Right atrium auricular region (tissue), 2 donors: ENCODE data around the gene LTK. TPM values are rescaled to one million over a fixed set of nuclear protein-coding genes. Genes with fewer than 3 reads are reported as not detected.
A peak's percentile ranks its signal among the peaks of the same experiment; 100 is the strongest.

ENCODE experiments used
- DNase-seq: peaks from one replicate; pipeline ENCODE4 v3.0.0-alpha.2; 2019; ENCODE audit warnings: low spot score
- H3K27ac ChIP-seq, 2 donors: fragments of 200-600 bp; sonication (generic); 1 replicate in 1 of 2; 2 replicates in 1 of 2; pipeline ENCODE4 v1.5.1; 2016 to 2019
- H3K27me3 ChIP-seq, 2 donors: fragments of 200-600 bp; sonication (generic); one replicate each; pipeline versions ENCODE4 v1.5.1 to v1.6.0; 2017 to 2019
- H3K36me3 ChIP-seq: fragments of 200-600 bp; sonication (generic); one replicate; pipeline ENCODE4 v1.5.1; 2016
- H3K4me1 ChIP-seq, 2 donors: fragments of 200-600 bp; sonication (generic); one replicate each; pipeline versions ENCODE4 v1.5.1 to v1.6.0; 2017 to 2019
- H3K4me3 ChIP-seq, 2 donors: fragments of 200-600 bp; sonication (generic); 1 replicate in 1 of 2; 2 replicates in 1 of 2; pipeline ENCODE4 v1.5.1; 2017 to 2019; ENCODE audit warnings: mild to moderate bottlenecking in 1 of 2, moderate library complexity in 1 of 2
- H3K9me3 ChIP-seq, 2 donors: fragments of 200-600 bp; sonication (generic); one replicate each; pipeline ENCODE4 v1.5.1; 2019
- total RNA-seq, 2 donors: library from RNA; depleted of rRNA; stranded (reverse); fragments of >200 nt; gene quantifications; one replicate each; pipeline ENCODE4 v1.1.0, GENCODE V29; 2016
- TF ChIP-seq, protein P1 (sequence below), 2 donors: fragments of 200-600 bp; sonication (generic); IDR thresholded peaks; one replicate each; pipeline ENCODE4 v1.5.1; 2019; ENCODE audit warnings: antibody characterized with exemption in 2 of 2

LTK gene
- total RNA-seq, result under 1 TPM in 1 of 2 donors, not detected in 1; 0.98 TPM

DNA sequence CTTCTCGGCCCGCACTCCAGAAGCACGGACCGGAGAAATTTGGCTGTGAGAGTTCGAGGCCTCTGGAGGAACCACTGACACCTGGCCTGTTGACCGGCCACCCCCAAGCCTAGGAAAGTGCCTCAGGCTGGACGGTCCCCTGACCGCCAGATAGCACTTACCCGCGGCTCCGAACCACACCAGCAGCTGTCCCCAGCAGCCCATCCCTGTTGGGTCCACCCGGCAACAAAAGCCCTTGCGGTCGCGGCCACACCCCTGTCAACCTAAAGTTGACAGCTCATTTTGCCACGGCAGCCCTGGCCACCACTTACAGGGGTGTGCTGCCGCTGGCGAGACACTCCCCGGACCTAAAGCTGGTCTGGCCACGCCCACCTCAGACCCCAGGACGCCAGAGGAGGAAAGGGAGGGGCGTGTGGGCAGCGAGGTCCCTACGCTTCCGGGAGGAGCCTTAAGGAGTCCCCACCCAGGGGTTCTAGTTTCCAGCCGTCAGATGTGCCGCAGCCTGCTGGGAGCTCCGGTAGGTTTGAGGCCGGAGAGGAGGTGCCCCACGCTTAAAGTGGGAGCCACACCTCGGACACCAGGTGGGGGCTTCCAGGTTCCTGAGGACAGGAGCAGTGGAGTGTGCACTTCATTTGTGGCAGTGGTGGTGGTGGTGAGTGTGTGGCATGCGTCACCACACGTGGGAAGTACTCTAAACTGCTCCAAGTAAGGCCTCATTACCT is at the start of gene LTK:
Gene LTK, minus strand, starts transcription at position 322 of the 722 bp plus-strand sequence. Its CDS starts 118 bp downstream, at position 204.
- no peak for DNase-seq
- peaks cover 16 to 21% of the 10 kb centered on the region in 2 donors for H3K27me3 ChIP-seq
- H3K27ac ChIP-seq, result no peak within 1 kb of the TSS
- peaks cover 0 to 29% of the 10 kb centered on the region in 2 donors for H3K4me1 ChIP-seq
- H3K4me3 ChIP-seq, result peak within 1 kb of the TSS; percentile 24 to 49
- TF ChIP-seq, protein P1, sequence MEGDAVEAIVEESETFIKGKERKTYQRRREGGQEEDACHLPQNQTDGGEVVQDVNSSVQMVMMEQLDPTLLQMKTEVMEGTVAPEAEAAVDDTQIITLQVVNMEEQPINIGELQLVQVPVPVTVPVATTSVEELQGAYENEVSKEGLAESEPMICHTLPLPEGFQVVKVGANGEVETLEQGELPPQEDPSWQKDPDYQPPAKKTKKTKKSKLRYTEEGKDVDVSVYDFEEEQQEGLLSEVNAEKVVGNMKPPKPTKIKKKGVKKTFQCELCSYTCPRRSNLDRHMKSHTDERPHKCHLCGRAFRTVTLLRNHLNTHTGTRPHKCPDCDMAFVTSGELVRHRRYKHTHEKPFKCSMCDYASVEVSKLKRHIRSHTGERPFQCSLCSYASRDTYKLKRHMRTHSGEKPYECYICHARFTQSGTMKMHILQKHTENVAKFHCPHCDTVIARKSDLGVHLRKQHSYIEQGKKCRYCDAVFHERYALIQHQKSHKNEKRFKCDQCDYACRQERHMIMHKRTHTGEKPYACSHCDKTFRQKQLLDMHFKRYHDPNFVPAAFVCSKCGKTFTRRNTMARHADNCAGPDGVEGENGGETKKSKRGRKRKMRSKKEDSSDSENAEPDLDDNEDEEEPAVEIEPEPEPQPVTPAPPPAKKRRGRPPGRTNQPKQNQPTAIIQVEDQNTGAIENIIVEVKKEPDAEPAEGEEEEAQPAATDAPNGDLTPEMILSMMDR (IDR thresholded peaks at IDR 0.05), result no peak
- no peaks in the 10 kb centered on the region for H3K9me3 ChIP-seq
- no peaks in the 10 kb centered on the region for H3K36me3 ChIP-seq

DNA sequence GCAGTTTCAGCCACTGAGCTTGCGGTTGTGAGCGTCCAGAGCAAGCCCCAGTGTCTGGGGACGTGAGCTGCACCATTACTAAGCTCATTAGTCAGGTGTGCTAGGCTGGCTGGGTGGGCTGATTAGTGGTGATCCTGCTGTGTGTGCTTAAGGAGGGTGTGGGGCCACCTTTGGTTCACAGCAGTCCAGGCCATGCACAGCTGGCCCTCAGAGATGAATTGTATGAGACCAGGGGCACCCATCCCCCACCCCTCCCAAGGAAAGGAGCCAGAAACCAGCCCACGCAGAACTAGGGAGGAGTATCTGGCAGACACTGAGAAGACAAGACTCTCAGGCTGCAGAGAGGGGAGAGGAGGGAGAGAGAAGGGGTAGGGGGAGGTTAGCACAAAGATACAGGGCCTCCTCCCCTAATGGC is 49.2 kb upstream of the LTK start:
- Histone ChIP-seq H3K9me3 (no peaks in the 10 kb centered on the region), H3K4me3 (no peak overlapping the region), H3K27ac (no peak overlapping the region), H3K27me3 (no peaks in the 10 kb centered on the region), H3K36me3 (no peaks in the 10 kb centered on the region), H3K4me1 (peaks cover 0 to 35% of the 10 kb centered on the region in 2 donors)
- no peak for DNase-seq
- TF ChIP-seq, protein P1 (IDR thresholded peaks at IDR 0.05), result no peak

DNA sequence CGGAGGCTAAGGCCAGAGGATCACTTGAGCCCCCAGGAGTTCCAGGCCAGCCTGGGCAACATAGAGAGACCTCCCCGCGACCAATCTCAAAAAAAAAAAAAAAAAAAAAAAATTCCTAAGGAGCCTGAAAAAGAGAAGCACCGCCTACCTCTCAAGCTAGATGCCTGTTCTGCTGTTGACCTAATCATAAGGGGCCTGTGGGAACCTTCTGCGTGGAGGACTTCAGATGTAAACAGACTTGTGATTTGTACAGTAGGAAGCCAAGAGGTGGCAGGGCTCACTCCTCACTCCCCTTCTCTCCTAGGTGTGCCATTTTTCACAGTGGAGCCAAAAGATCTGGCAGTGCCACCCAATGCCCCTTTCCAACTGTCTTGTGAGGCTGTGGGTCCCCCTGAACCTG is 48.6 kb upstream of the LTK start:
- DNase-seq, result no peak
- H3K27me3 ChIP-seq, result no peaks in the 10 kb centered on the region
- no peaks in the 10 kb centered on the region for H3K36me3 ChIP-seq
- no peaks in the 10 kb centered on the region for H3K9me3 ChIP-seq
- peaks cover 0 to 38% of the 10 kb centered on the region in 2 donors for H3K4me1 ChIP-seq
- no peak overlapping the region for H3K27ac ChIP-seq
- TF ChIP-seq, protein P1 (IDR thresholded peaks at IDR 0.05), result no peak
- H3K4me3 ChIP-seq, result no peak overlapping the region

- Histone ChIP-seq H3K27ac (no peak overlapping the region), H3K4me1 (peaks cover 0 to 38% of the 10 kb centered on the region in 2 donors), H3K4me3 (no peak overlapping the region), H3K36me3 (no peaks in the 10 kb centered on the region), H3K27me3 (no peaks in the 10 kb centered on the region), H3K9me3 (no peaks in the 10 kb centered on the region)
- peak; percentile 69 for DNase-seq
- TF ChIP-seq, protein P1 (IDR thresholded peaks at IDR 0.05), result peak in 1 of 2 donors; percentile 16
These were observed 48.1 kb upstream of the LTK start for GRCh38 chr15:41561777-41562145.

- H3K27ac ChIP-seq, result no peak overlapping the region
- no peak for DNase-seq
- H3K4me3 ChIP-seq, result no peak overlapping the region
- H3K27me3 ChIP-seq, result no peaks in the 10 kb centered on the region
- H3K4me1 ChIP-seq, result peaks cover 0 to 38% of the 10 kb centered on the region in 2 donors
- TF ChIP-seq, protein P1 (IDR thresholded peaks at IDR 0.05), result no peak
- no peaks in the 10 kb centered on the region for H3K9me3 ChIP-seq
- no peaks in the 10 kb centered on the region for H3K36me3 ChIP-seq
These were observed 47.6 kb upstream of the LTK start for GRCh38 chr15:41561104-41561776.
